Brain pericyte (primary cell): ENCODE data around the gene CDC14B.

Experiments used
- DNase-seq: peaks from one replicate; pipeline ENCODE4 v3.0.0-alpha.2; 2012; ENCODE audit warnings: low read depth, low spot score

CDC14B gene

DNA sequence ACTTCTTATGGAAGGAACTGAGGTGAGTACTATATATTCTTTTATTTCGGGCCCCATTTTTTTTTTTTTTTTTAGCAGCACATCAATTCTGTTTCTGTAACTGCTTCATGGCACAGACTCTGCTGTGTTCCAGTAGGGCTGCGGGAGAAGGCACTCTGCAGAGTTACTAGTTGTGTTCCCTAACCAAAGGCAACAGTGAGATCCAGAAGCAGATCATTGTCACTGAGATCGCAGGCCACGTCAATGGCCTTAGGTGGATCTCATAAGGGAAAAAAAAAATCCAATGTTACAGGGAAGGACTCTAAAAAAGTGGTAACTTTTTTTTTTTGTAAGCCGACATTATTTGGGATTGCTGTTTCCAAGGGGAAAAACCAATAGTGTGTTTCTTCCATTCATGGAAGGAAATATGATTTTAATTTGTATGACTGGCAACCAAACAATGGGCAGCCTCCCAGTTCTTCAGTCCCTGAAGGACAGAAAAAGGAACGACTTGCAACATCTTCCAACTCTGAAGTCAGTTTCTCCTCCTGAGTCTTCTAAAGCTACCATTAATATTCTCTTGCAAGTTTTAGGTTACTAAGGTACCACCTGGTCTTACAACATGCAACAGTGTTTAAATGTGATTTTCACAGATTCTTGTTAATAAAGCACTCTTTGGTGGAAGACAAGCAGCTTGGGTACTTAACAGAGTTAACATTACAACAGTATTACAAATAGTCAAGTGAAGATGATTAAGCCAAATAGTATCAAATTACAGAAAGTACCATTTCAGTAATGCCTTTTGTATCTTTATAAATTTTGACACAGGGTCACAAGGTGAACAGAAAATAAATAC is 116.9 kb downstream of the CDC14B start:
- DNase-seq: no peak

DNA sequence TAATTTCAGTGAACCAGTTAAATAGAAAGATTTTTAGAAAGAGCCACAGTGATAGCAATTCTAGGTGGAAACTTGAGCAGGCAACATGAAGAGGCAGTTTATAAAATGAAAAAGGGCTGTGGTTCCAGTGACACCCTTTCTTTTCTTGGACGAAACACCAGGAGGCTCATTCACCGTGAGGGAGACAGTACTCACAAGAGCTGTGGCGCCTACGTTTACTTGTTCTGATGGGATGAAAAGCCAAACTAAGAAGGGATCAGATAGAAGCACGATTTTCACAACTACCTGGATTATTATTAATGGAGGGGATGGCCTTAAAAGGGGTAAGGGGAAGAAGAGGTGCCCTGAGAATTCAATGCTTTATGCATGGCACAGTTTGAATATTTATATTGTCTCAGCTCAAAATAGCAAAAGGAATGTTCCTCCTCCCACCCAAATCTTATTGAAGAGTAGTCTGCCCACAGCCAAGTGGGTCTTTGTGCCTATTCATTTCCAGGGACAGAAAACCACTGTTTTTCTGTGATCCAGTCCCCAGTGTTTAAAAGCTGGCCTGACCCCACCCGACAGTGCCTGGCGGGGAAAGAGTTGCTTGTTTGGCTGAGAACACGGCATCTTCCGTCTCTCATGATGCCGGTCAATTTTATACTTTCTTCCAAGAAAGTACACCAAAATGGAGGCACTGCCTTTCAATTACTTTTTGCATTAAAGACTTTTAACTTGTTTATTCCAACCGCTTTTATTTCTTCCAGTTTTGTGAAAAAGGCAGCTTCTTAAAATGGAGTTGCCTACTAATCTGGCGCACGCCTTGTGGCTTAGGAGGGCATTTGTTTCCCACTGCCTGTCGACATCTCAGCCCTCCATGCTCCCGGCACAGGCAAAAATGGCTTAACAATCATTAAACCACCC is 117.8 kb downstream of the CDC14B start:
- no peak for DNase-seq

DNA sequence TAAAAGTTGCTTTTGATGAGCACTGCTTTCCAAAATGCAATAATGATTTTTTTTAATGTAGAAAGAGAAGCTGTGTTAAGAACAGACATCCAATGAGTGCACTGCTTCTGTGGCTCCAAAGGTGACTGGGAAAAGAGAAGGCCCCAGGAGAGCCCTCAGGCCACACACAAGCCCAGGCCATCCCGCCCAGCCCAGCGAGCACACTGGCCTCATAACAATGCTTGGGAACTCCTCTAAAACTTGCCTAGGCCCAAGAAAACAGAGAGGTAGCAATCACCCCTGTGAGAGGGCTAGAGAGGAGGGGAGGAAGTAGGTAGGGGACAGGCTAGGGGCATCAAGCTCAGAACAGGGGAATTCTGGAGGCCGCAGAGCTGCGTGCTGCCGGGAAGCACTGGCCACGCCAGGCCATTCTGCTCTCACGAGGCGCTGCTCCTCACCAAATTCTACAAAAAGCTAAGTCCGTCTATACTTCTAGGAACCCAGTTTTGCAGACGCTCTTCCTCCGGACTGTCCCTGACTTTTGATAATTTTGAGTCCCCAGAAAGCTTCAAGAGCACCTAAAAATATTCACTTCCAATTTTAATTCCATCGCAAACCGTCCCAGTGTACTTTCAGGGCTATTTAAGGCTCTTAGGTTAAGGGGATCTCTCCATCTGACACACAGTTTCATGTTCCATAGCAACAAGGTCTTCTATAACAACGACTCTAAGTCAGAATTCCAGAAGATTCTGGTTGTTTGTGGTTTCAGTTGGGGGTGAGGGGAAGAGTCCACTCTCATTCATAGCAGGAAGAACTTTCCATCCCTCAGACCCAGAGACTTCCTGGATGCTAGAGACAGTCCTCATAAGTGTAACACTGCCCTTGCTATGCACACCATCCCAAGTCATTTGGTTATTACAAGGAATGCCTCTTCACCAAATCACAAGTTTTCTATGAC is 118.7 kb downstream of the CDC14B start:
- no peak for DNase-seq

DNA sequence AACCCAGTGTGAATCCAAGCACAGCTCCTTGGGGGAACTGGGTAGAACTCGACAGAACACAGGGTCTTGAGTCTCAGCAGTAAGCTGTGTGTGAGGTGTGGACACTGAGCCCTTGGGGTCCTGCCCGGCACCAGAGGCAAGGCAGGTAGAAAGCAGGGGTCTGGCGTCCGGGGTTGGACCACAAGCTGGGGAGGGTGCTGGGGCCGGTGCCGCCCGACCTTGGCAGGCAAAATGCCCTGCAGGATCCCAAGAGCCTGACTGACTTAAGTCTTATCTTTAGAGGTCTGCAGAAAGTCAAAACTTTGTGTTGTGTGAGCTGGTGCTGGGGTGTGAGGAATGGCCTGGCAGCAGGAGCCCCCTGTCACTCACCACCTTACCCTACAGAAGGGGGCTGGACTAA is 120.4 kb downstream of the CDC14B start:
- DNase-seq: no peak

DNA sequence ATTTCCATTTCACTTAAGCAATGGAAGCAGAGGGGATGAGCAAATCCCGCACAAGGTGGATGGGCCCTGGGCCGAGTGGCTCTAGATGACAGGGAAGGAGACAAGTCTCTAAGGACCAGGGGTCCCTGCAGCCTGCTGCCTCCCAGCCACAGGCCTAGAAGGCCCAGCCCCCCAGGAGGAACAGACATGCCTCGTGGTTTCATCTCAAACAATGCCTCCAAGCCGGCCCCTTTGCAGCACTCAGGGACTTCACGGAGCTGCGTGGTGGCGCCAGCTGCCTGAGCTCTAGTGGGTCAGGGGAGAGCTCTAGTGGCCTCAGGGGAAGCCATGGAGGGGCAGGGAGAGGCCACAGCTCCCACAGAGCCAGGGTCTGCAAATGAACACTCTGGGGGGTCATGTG is 120.8 kb downstream of the CDC14B start:
- DNase-seq: no peak

DNA sequence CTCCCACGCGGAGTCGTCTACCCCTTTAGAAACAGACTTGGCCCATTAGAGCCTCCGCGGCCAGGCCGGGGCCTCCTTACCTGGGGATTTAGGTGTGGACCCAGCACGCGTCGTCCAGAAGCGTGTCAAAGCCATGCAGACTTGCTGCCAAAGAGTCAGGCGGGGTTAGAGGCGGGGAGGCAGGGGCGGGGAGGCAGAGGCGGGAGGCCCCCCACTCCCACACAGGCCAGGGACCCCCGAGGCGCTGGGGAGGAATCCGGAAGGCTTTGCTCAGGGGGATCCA is 122.6 kb downstream of the CDC14B start:
- no peak for DNase-seq

DNA sequence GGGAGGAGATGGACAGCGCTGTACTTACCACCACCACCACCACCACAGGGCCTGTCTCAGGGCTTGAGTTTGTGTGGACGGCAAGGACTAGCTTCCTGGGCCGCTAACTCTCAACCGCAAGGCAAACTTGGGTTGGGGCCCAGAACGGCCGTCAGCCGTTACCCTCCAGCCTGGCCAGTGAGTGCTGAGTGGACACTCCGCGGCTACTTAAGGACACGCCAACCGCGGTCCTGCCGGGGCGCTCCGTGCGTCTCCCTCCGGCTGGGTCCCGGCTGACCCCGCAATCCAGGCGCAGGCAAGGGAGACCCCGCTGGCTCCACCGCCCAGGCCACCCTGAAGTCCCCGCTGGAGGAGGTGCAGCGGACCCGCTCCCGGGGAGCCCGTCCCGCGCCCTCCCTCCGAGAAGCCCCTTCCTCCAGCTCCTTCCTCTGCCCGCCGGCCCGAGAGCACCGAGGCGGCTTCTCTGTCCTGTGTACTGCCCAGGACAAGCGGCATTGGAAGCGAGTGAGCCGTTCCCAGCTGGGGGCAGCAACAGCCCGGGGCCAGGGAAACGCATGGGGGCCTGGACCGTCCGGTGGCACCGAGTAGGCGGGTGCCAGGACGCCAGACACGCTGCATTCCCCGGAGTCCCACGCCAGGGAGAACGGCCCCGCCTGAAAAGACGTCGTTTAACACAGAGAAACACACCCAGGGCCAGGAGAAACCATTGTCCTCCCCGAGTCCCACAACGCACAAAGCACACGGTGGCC is 123.1 kb downstream of the CDC14B start:
- DNase-seq: no peak

DNA sequence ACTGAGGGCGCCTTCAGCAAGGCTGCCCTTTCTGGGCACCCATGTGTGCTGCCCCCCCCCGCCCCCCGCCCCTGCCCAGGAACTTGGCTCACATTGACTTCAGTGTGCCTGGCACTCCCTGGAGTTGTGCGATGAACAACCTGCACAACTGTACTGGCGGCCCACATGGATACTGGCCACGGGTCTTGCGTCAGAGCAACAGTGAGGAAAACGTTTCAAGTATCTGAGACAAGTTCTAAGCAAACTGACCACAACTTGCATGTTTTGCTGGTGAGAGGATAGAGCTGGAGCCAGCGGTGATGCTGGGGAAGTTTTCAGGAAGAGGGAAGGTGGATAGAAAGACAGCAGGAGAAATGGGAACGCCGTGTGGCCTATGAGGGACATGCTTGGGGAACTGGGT is 124.3 kb downstream of the CDC14B start:
- no peak for DNase-seq

DNA sequence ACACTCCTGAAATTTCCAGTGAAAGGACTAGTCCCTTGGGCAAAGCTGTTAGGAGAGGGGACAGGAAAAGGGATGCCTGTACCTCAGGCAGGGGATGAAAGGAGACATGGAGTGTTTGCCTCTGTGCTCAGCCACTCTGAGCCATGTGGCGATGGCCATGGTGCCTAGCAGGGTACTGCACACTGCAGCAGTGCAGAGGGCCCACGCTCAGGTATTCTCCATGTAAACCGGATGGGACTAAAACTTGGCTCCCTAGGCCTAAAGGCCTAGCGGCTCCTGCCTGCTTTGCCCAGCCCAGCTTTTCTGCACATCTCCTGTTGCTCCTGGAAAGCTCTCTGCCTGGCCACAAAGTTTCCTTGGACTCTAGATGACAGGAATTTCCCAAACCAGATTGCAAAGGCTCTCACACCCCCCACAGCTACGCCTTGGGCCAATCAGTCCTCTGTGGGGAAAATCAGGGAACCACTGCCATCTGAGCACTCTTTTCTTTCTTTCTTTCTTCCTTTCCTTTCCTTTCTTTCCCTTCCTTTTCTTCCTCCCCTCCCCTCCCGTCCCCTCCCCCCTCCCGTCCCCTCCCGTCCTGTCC is 125.3 kb downstream of the CDC14B start:
- DNase-seq: no peak

DNA sequence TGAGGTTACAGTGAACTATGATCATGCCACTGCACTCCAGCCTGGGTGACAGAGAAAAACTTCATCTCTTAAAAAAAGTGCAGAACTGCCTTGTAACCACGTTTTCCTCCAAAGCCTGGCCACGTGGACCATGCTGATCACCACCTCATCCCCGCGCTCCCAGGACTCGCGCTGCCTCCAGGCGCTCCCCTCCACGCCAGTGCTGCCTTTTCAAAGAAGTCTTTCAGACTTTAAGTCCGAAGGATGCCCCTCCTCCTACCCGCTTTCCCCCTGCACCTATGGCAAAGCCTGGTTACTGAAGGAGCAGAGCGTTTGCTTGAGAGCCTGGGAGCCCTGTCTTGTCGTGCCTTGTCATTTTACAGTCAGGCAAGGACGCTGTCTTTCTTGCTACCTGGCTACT is 125.9 kb downstream of the CDC14B start:
- DNase-seq: no peak

DNA sequence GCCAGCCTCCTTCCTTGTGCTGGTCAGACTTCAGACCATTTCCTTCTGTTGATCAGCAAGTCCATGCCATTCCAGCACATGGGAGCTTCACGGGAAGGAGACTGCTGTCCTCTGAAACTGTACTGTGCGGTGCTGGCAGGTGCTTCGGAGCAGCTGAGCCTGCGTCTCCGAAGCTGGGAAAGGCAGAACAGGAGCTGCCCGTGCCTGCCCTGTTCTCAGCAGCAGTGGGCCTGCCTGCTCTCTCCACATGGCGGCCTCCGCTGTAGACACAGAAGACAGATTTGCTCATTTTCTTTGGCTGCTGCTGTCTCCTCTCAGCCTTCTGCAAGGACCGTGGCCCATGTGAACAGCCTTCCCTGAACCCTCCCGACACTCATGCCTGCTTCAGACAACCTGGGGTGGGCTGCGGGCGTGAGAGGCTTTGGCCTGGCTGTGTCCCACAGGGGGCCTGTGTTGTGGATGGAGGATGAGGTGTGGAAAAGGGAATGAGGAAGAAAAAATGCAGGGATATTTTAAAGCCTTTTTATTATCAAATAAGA is 126.6 kb downstream of the CDC14B start:
- DNase-seq: no peak

DNA sequence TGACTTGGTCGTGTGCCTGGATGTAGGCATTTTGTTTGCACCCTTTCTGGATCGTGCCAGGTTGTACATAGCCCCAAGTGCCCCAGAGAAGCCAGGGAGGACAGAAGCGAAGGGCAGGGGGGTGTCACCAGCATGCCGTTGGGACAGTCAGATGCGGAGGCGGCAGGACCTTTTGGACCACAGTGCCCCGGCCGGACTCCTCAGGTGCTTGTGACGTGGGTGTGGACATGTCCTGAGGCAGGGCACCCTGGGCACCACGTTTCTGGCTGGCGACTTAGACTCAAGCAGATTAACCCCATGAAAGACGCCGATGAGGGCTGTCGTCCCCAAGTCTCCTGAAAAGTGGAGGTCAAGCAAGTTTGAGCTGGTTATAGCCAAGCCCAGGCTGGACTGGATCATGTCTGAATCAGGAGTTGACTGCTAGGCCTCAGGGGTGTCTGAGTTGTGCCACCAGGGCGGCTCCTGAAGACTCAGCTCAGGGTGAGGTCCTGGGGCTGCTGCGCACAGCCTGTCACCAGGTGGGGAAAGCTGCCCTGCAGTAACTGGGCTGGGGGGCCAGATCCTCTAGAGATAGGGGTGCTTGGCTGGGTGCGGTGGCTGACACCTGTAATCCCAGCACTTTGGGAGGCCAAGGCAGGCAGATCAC is 127.6 kb downstream of the CDC14B start:
- DNase-seq: no peak

DNA sequence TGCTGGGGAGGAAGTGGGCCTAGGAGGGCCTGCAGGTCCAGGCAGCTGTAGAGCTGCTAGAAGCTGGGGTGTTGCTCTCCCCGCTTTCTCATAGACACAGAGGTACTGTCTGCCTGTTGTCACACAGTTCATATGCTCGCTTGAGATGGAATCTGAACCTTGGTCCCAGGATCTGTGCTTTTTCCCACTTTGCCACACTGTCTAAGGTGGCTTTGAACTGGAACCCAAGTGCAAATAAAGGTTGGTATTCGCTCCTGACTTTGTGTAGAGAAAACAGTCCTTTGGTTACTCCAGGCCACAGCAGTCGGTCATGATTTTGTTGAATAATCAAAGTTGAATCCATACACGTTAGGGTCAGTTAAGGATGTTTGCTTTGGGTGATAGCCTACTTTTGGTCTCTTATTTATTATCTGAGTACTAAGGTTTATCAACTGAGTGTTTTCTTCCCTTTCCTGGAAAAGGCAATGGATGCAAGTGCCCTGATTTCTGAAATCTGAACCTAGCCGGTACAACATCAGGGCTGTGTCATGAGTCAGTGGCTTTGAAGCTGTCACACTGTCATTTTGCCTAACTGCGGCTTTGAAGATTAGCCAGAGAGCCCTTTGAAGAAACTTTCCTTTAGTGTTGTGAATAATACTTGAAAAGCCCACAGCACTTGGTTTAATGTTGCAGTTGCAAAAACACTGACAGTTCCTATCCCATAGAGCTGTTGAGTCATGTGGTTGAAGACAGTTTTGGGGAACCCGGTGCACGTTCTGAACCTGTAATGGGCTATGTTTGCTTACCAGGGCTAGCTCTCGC is 128.4 kb downstream of the CDC14B start:
- no peak for DNase-seq

DNA sequence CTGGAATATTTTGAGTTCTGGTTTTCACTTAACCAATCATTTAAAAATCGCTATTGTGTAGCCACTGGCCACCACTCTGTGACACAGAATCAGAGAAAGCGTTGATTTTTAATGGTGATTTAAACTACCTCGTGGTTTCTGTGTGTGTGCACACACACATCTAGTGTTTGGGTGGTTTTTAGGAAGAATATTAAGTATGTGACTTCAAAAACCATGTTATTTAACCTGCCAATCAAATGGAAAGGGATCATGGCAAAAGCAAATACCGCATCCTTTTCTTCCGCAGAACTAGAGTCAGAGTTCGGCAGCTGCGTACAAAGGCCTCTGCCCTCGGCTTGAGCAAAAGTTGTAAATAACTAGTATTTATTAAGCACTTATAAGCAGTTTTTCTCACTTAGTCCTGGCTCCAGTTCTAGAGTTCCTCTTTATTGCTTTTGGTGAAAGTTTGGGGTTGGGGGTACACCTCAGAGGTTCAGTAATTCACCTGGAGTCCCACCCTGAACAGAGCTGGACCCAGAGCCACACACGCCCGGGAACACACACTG is 129.0 kb downstream of the CDC14B start:
- DNase-seq: no peak

DNA sequence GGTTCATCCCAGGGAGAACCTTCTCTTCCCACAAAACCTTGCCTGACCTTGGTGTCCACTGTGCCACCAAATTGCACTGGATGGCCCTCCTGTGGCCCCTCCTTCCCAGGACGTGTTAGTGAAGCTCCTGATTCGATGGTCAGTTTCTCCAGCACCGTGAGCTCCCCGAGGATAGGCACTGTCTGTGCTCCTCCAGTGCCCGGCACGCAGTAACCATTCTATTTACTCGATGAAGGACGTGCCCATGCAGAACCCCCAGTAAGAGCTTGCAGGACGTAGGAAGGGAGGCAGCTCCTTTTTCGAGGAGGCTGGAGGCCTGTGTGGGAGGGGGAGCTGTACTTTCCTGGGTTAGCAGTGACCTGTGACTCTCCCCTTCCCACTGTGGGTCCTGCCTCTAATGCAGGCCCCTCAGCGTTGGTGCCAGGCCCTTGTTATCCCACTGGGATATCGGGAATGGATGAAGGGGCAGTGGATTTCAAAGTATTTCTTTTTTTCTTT is 130.1 kb downstream of the CDC14B start:
- no peak for DNase-seq

DNA sequence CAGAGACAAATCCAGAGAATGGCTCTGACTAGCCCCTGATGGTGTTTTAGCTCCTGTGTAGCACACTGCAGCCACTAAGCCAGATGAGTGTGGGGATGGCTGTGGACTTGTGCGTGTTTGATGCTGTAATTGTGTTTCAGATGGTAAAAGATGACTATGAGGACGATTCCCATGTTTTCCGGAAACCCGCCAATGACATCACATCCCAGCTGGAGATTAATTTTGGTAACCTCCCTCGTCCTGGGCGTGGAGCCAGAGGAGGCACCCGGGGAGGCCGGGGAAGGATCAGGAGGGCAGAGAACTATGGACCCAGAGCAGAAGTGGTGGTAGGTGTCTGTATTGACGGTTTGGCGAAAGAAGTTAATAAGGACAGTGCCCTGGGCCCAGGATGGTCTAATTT is 131.7 kb downstream of the CDC14B start:
- DNase-seq: peak; percentile 18

DNA sequence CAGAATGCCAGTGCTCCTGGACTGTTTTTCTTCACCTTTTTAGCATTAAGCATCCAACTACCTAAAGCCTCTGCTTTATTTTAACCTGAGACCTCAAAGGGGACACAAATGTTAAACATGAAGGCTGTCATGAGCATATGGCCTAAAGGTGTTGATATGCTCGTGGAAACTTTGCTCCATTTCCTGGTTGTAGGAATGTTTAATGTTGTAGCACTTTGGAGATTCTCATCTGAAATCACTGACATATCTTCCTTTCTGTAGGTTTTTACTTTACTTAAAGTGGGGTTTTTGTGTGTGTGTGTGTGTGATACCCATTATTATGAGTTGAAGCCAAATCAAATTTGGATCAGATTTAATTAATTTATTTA is 132.6 kb downstream of the CDC14B start:
- no peak for DNase-seq

DNA sequence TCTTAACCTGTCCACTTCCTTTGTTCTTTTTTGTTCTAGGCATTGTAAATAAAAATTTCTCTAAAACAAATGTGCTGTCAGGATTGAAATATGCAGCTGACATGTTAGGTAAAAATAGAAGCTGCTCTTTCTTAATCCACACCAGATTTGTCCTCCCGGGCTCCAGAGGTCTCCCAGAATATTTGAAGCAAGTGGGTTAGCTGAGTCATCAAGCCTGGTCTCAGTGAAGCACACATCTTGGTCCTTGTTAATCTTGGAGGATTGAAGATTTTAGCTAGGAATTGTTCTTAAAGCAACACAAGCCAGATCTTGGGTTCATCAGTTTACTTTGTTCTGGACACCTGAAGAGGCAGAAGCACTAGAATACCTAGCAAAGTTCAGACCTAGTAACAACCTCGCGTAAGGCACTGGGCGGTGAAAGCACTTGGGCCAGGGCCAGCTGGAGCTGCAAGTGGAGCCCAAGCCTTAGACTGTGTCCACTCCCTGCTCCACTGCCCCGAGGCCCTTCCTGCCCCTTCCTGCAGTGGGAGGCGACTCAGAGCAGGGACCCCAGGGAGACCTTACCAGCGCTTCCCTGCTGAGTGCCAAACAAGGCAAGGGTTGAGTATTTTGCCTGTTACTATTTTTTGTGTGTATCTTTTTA is 133.1 kb downstream of the CDC14B start:
- peak; percentile 54 for DNase-seq
